Adrenal gland (tissue), 5 donors: ENCODE results near the gene TCF7L1.

Experiments
- CTCF ChIP-seq, 6 experiments: fragments of 450-650 bp in 4 of 6; fragments of 200-600 bp in 2 of 6; sonication (generic) in 1 of 6; IDR thresholded peaks; 1 replicate in 5 of 6; 2 replicates in 1 of 6; pipeline versions ENCODE4 v1.5.1 to v1.8.0; 2016 to 2021; ENCODE audit warnings: antibody characterized with exemption in 6 of 6, mild to moderate bottlenecking in 2 of 6, moderate library complexity in 1 of 6
- POLR2A ChIP-seq, 2 donors: fragments of 450-650 bp; IDR thresholded peaks; one replicate each; pipeline ENCODE4 v1.6.1; 2017; ENCODE audit warnings: antibody characterized with exemption in 2 of 2, mild to moderate bottlenecking in 2 of 2, moderate library complexity in 1 of 2
- donor health status: DM: no; HTN: no; CAD: no.

- no peak for TF ChIP-seq CTCF (IDR thresholded peaks at IDR 0.05)
- TF ChIP-seq POLR2A (IDR thresholded peaks at IDR 0.05), result no peak
These were observed 150.4 kb downstream of the TCF7L1 start for GRCh38 chr2:85283641-85284040.
